Spleen (tissue), 7 donors: ENCODE results near the gene OR52N1.

Experiments used
- POLR2A ChIP-seq, 3 donors: fragments of 450-650 bp; IDR thresholded peaks; one replicate each; pipeline ENCODE4 v1.5.1; 2017; ENCODE audit warnings: antibody characterized with exemption in 3 of 3, mild to moderate bottlenecking in 1 of 3
- POLR2AphosphoS5 ChIP-seq, 3 donors: sonication (generic); formaldehyde crosslinking; IDR thresholded peaks; one replicate each; pipeline ENCODE4 v1.5.1; 2017; ENCODE audit warnings: antibody characterized with exemption in 3 of 3
- TF ChIP-seq, protein P1 (sequence below), 11 experiments: fragments of 200-600 bp in 7 of 11; fragments of 450-650 bp in 4 of 11; sonication (generic) in 4 of 11; IDR thresholded peaks in 8 of 11; conservative IDR thresholded peaks in 3 of 11; 1 replicate in 7 of 11; 2 replicates in 4 of 11; pipeline versions ENCODE4 v1.4.0 to v1.8.0; 2016 to 2021; ENCODE audit warnings: antibody characterized with exemption in 11 of 11, inconsistent platforms in 4 of 11, mild to moderate bottlenecking in 1 of 11
- donor health status: DM: no; HTN: no; CAD: no; lungs with moderate emphysema.
- donor health status: DM: no; HTN: no; CAD: no.
- donor health status: DM: no; HTN: no; CAD: no.

DNA sequence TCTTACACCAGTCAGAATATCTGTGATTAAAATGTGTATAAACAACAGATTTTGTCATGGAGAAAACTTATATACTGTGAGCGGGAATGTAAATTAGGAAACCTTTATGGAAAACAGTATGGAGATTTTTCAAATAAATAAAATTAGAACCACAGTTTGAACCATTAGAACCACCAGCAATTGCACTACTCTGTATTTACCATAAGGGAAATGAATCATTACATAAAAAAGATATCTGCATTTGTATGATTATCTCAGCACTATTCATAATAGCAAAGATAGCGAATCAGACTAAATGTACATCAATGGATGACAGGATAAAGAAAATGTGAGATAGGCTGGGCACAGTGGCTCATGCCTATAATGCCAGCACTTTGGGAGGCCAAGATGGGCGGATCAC, 44.5 kb downstream of the OR52N1 start:
- TF ChIP-seq, protein P1, sequence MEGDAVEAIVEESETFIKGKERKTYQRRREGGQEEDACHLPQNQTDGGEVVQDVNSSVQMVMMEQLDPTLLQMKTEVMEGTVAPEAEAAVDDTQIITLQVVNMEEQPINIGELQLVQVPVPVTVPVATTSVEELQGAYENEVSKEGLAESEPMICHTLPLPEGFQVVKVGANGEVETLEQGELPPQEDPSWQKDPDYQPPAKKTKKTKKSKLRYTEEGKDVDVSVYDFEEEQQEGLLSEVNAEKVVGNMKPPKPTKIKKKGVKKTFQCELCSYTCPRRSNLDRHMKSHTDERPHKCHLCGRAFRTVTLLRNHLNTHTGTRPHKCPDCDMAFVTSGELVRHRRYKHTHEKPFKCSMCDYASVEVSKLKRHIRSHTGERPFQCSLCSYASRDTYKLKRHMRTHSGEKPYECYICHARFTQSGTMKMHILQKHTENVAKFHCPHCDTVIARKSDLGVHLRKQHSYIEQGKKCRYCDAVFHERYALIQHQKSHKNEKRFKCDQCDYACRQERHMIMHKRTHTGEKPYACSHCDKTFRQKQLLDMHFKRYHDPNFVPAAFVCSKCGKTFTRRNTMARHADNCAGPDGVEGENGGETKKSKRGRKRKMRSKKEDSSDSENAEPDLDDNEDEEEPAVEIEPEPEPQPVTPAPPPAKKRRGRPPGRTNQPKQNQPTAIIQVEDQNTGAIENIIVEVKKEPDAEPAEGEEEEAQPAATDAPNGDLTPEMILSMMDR (IDR thresholded peaks at IDR 0.05 in 8 of 11, conservative IDR thresholded peaks at IDR 0.05 in 3 of 11) = no peak
- TF ChIP-seq POLR2A (IDR thresholded peaks at IDR 0.05) = no peak
- TF ChIP-seq POLR2AphosphoS5 (IDR thresholded peaks at IDR 0.05) = no peak
